H1 (cell line): ENCODE measurements around the gene ZNF24. TPM values are rescaled to one million over a fixed set of nuclear protein-coding genes. Genes with fewer than 3 reads are reported as not detected.

Experiments
- CTCF ChIA-PET: fragments of 300-600 bp; sonication (Branson Sonifier 250); formaldehyde crosslinking; loops from one replicate; lab custom pipeline; 2021; ENCODE audit not compliant: partially characterized antibody; lab: Charles Lee
- POLR2A ChIA-PET: fragments of 300-600 bp; sonication (Branson Sonifier 250); formaldehyde crosslinking; loops from one replicate; lab custom pipeline; 2021; ENCODE audit warnings: inconsistent platforms; ENCODE audit not compliant: partially characterized antibody; lab: Charles Lee
- DNase-seq, 2 experiments: peaks; one replicate each; pipeline versions ENCODE4 v3.0.0 to v3.0.0-alpha.2; 2010 to 2022; ENCODE audit warnings: low spot score in 2 of 2, low read depth in 1 of 2, mixed read lengths in 1 of 2
- FAIRE-seq: peaks from 2 replicates; lab custom pipeline; 2011; peaks lifted over from hg19 to GRCh38; lab: Jason Lieb, UNC
- H2AFZ ChIP-seq: 2 replicates; pipeline ENCODE4 v1.8.1; 2012; ENCODE audit warnings: low read length, inconsistent platforms
- H2AK5ac ChIP-seq: 2 replicates; pipeline ENCODE4 v1.6.1; 2013; ENCODE audit warnings: low read depth, low read length
- H2BK120ac ChIP-seq: replicated peaks from 2 replicates; pipeline ENCODE3; 2013; ENCODE audit warnings: low read depth, low read length, inconsistent platforms
- H2BK12ac ChIP-seq: 2 replicates; pipeline ENCODE4 v1.6.1; 2013; ENCODE audit warnings: low read depth, low read length
- H2BK15ac ChIP-seq: 2 replicates; pipeline ENCODE4 v1.6.1; 2013; ENCODE audit warnings: low read length
- H2BK20ac ChIP-seq: 2 replicates; pipeline ENCODE4 v1.6.1; 2013; ENCODE audit warnings: low read length
- H2BK5ac ChIP-seq: 2 replicates; pipeline ENCODE4 v1.6.1; 2013; ENCODE audit warnings: low read depth, low read length
- H3K14ac ChIP-seq: 2 replicates; pipeline ENCODE4 v1.6.1; 2013; ENCODE audit warnings: inconsistent platforms; ENCODE audit not compliant: insufficient read length
- H3K18ac ChIP-seq: 2 replicates; pipeline ENCODE4 v1.6.1; 2013; ENCODE audit warnings: low read length; ENCODE audit errors: extremely low read depth
- H3K23ac ChIP-seq: 2 replicates; pipeline ENCODE4 v1.6.1; 2013; ENCODE audit warnings: inconsistent platforms; ENCODE audit not compliant: insufficient read length
- H3K23me2 ChIP-seq: 2 replicates; pipeline ENCODE4 v1.6.1; 2013; ENCODE audit warnings: low read depth, low read length
- H3K27ac ChIP-seq: 2 replicates; pipeline ENCODE4 v1.6.1; 2011; ENCODE audit warnings: low read depth, low read length, inconsistent platforms
- H3K27me3 ChIP-seq, 4 experiments: replicated peaks in 1 of 4; 1 replicate in 1 of 4; 2 replicates in 3 of 4; pipeline versions ENCODE4 v1.6.1 to v1.8.1; 2011 to 2013; ENCODE audit warnings: low read length in 3 of 4, mild to moderate bottlenecking in 3 of 4, inconsistent platforms in 2 of 4, mixed read lengths in 2 of 4, moderate library complexity in 1 of 4; ENCODE audit not compliant: control insufficient read depth in 3 of 4, insufficient read depth in 3 of 4; ENCODE audit errors: extremely low read depth in 1 of 4
- H3K36me3 ChIP-seq, 4 experiments: 2 replicates each; pipeline versions ENCODE4 v1.6.1 to v1.8.1; 2011 to 2013; ENCODE audit warnings: mild to moderate bottlenecking in 4 of 4, low read length in 3 of 4, moderate library complexity in 2 of 4, control low read depth in 1 of 4, inconsistent platforms in 1 of 4; ENCODE audit not compliant: insufficient read depth in 4 of 4, control insufficient read depth in 2 of 4
- H3K4ac ChIP-seq: replicated peaks from 2 replicates; pipeline ENCODE3; 2013; ENCODE audit warnings: low read length, low read depth, mixed read lengths, inconsistent platforms; ENCODE audit not compliant: insufficient read length
- H3K4me1 ChIP-seq, 4 experiments: replicated peaks in 1 of 4; 1 replicate in 1 of 4; 2 replicates in 3 of 4; pipeline versions ENCODE4 v1.6.1 to v1.8.1; 2011 to 2013; ENCODE audit warnings: low read length in 3 of 4, inconsistent platforms in 2 of 4, mixed read lengths in 1 of 4; ENCODE audit not compliant: insufficient read depth in 4 of 4, control insufficient read depth in 3 of 4
- H3K4me2 ChIP-seq, 2 experiments: 2 replicates each; pipeline versions ENCODE4 v1.6.1 to v1.8.1; 2011 to 2013; ENCODE audit warnings: low read depth in 2 of 2, low read length in 2 of 2, control low read depth in 1 of 2, inconsistent platforms in 1 of 2, mild to moderate bottlenecking in 1 of 2; ENCODE audit not compliant: insufficient read depth in 1 of 2
- H3K4me3 ChIP-seq, 4 experiments: fragments of 200-600, 300-600 bp in 1 of 4; sonication (generic), shearing (Covaris generic), sonication (Bioruptor Twin) in 1 of 4; 2 replicates each; pipeline versions ENCODE4 v1.5.1 to v1.8.1; 2011 to 2016; ENCODE audit warnings: low read length in 4 of 4, low read depth in 3 of 4, control low read depth in 2 of 4, inconsistent platforms in 2 of 4, mild to moderate bottlenecking in 2 of 4, mixed read lengths in 1 of 4, moderate library complexity in 1 of 4; ENCODE audit not compliant: insufficient read depth in 2 of 4; ENCODE audit errors: extremely low read depth in 1 of 4
- H3K56ac ChIP-seq: replicated peaks from 2 replicates; pipeline ENCODE3; 2013; ENCODE audit warnings: low read depth, mild to moderate bottlenecking, mixed read lengths, low read length, inconsistent platforms; ENCODE audit not compliant: insufficient read length
- H3K79me1 ChIP-seq: 2 replicates; pipeline ENCODE4 v1.6.1; 2013; ENCODE audit warnings: low read depth, low read length, control low read depth
- H3K79me2 ChIP-seq, 2 experiments: 2 replicates each; pipeline versions ENCODE4 v1.6.1 to v1.8.1; 2012 to 2013; ENCODE audit warnings: low read length in 2 of 2, mild to moderate bottlenecking in 2 of 2, inconsistent platforms in 1 of 2; ENCODE audit not compliant: insufficient read depth in 2 of 2, control insufficient read depth in 1 of 2
- H3K9ac ChIP-seq, 4 experiments: replicated peaks in 1 of 4; 1 replicate in 1 of 4; 2 replicates in 3 of 4; pipeline versions ENCODE4 v1.6.1 to v1.8.1; 2011 to 2013; ENCODE audit warnings: low read depth in 3 of 4, low read length in 3 of 4, control low read depth in 2 of 4, mild to moderate bottlenecking in 2 of 4, moderate library complexity in 2 of 4, inconsistent platforms in 1 of 4; ENCODE audit errors: extremely low read depth in 1 of 4
- H3K9me3 ChIP-seq, 2 experiments: 2 replicates each; pipeline versions ENCODE4 v1.6.1 to v1.8.1; 2012 to 2013; ENCODE audit warnings: mild to moderate bottlenecking in 2 of 2, moderate library complexity in 2 of 2, control low read depth in 1 of 2, inconsistent platforms in 1 of 2, low read depth in 1 of 2, low read length in 1 of 2, mixed read lengths in 1 of 2; ENCODE audit not compliant: insufficient read depth in 2 of 2
- H4K20me1 ChIP-seq, 2 experiments: replicated peaks in 1 of 2; 2 replicates each; pipeline versions ENCODE3 to v1.8.1; 2011 to 2013; ENCODE audit warnings: inconsistent platforms in 2 of 2, low read length in 2 of 2, mild to moderate bottlenecking in 1 of 2; ENCODE audit not compliant: insufficient read depth in 2 of 2, control insufficient read depth in 1 of 2
- H4K5ac ChIP-seq: 2 replicates; pipeline ENCODE4 v1.6.1; 2013; ENCODE audit warnings: low read length, low read depth, mixed read lengths, inconsistent platforms; ENCODE audit not compliant: insufficient read length
- H4K8ac ChIP-seq: 2 replicates; pipeline ENCODE4 v1.8.0; 2013; ENCODE audit warnings: mild to moderate bottlenecking, moderate library complexity, low read length, inconsistent platforms; ENCODE audit not compliant: insufficient read depth; ENCODE audit errors: extremely low read depth
- H4K91ac ChIP-seq: replicated peaks from 2 replicates; pipeline ENCODE3; 2013; ENCODE audit warnings: low read length, mixed read lengths, inconsistent platforms; ENCODE audit not compliant: insufficient read length
- CHD2 ChIP-seq: IDR thresholded peaks from 2 replicates; pipeline ENCODE4 v1.6.1; 2012; ENCODE audit warnings: low read length, improper control_type of control experiment
- CTCF ChIP-seq, 3 experiments: IDR thresholded peaks; 1 replicate in 2 of 3; 2 replicates in 1 of 3; pipeline versions ENCODE4 v1.5.1 to v1.6.1; 2011; ENCODE audit warnings: low read length in 3 of 3, mild to moderate bottlenecking in 3 of 3, inconsistent platforms in 2 of 3, low read depth in 1 of 3, moderate library complexity in 1 of 3; ENCODE audit not compliant: insufficient read depth in 1 of 3; ENCODE audit errors: control extremely low read depth in 1 of 3
- JUND ChIP-seq: IDR thresholded peaks from 2 replicates; pipeline ENCODE4 v1.6.1; 2011; ENCODE audit warnings: mild to moderate bottlenecking, improper control_type of control experiment, low read length
- NRF1 ChIP-seq: IDR thresholded peaks from 2 replicates; pipeline ENCODE4 v1.6.1; 2011; ENCODE audit warnings: mild to moderate bottlenecking, low read depth, low read length, improper control_type of control experiment
- RFX5 ChIP-seq: IDR thresholded peaks from 2 replicates; pipeline ENCODE4 v1.6.1; 2011; ENCODE audit warnings: low read depth, low read length, improper control_type of control experiment, borderline replicate concordance
- TBP ChIP-seq: IDR thresholded peaks from 2 replicates; pipeline ENCODE4 v1.6.1; 2011; ENCODE audit warnings: low read depth, low read length, improper control_type of control experiment
- TEAD4 ChIP-seq: IDR thresholded peaks from 2 replicates; pipeline ENCODE4 v1.6.1; 2012; ENCODE audit warnings: low read depth, low read length, inconsistent platforms, mixed read lengths
- WGBS, 2 experiments: shearing (Covaris generic) in 1 of 2; methylation state at CpG; one replicate each; pipeline versions ENCODE4 v1.1.6 to v1.1.7; 2013 to 2015; ENCODE audit warnings: low lambda C conversion rate in 2 of 2, mixed read lengths in 2 of 2, inconsistent platforms in 1 of 2, low coverage in 1 of 2, missing lambda C conversion rate in 1 of 2; ENCODE audit not compliant: insufficient replicate concordance in 2 of 2, insufficient coverage in 1 of 2, insufficient read length in 1 of 2; ENCODE audit errors: extremely low coverage in 1 of 2, missing lambda C conversion rate in 1 of 2; 5-methylcytosine and 5-hydroxymethylcytosine counted together
- polyA plus RNA-seq, 7 experiments: library from polyadenylated mRNA; depleted of rRNA in 3 of 7; stranded (reverse) in 5 of 7; unstranded in 2 of 7; fragments of >200 nt in 5 of 7; fragments of 200-250 nt in 2 of 7; gene quantifications; 1 replicate in 5 of 7; 2 replicates in 1 of 7; 4 replicates in 1 of 7; pipeline versions ENCODE4 v1.2.1 to v1.2.3, GENCODE V29; 2011 to 2013; ENCODE audit warnings: missing spikeins in 2 of 7, mixed read lengths in 2 of 7
- total RNA-seq: library from RNA; stranded (reverse); fragmentation: NEBNext Ultra II Directional; extraction: Animal tissue kit (Norgen Biotek cat#: 25700); gene quantifications from 2 replicates; pipeline ENCODE4 v1.2.1, GENCODE V29; 2021

ZNF24 gene
- total and polyA plus RNA-seq, 2 of the 8 experiments (the other 6 are each of a cell fraction or from before 2014, with no cell fraction given), result 12.5 to 56.9 TPM

DNA sequence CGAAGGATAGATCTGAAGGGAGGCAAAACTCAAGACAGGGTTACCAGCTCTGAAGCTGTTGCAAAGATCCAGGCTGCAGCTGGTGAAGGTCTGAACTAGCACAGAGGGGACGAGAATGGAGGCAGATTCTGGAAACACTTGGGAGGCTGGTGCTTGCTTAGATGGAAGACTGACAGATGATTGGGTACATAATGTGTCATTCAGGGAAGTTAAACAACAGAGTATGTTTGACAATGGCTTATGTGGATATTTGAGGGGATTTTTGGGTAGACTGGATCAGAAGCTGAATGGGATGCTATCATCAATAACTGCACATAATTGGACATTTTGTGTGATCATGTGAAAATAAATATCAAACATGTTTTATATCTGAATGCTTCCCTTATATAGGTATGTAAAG lies 35.2 kb upstream of the ZNF24 start:
- TF ChIP-seq RFX5 (no peak), NRF1 (no peak), CHD2 (no peak), TBP (no peak), JUND (no peak), CTCF (IDR thresholded peaks at IDR 0.05; ENCODE audit: control extremely low read depth in 1 of 3, insufficient read depth in 1 of 3, low read depth in 1 of 3, low read length in 3 of 3) (no peak), TEAD4 (no peak)

More for the DNA sequence above, 35.2 kb upstream of the ZNF24 start:
- ChIA-PET POLR2A (interaction anchor here (1.0 kb wide), 1 partner anchor 140 kb away, joined by 3 read pairs; no protein-coding TSS in a partner anchor), CTCF (no interaction called here)
- H3K18ac ChIP-seq, result no peak overlapping the region
- peaks cover 0 to 8% (median 4%) of the 10 kb centered on the region in 4 experiments; a peak in 4 of 7 replicates for H3K27me3 ChIP-seq
- WGBS, 2 experiments, result 81% methylated on average over 2 of the region's 2 CpGs; no CpG with 5 or more reads in 1 of the 2 experiments
- H4K8ac ChIP-seq, result no peak overlapping the region
- FAIRE-seq (no peak), DNase-seq (no peak)
- H2BK12ac ChIP-seq, result no peak overlapping the region
- no peak overlapping the region for H2AFZ ChIP-seq
- no peak overlapping the region for H3K56ac ChIP-seq
- H3K9ac ChIP-seq, result no peak overlapping the region
- H2BK20ac ChIP-seq, result no peak overlapping the region
- no peaks in the 10 kb centered on the region for H3K79me1 ChIP-seq
- H3K4ac ChIP-seq, result no peak overlapping the region
- no peaks in the 10 kb centered on the region for H4K20me1 ChIP-seq
- no peak overlapping the region for H4K5ac ChIP-seq
- H3K4me2 ChIP-seq, result no peak overlapping the region
- no peaks in the 10 kb centered on the region for H3K36me3 ChIP-seq
- H2BK5ac ChIP-seq, result no peak overlapping the region
- H3K4me1 ChIP-seq, result peaks cover 0 to 3% (median 1%) of the 10 kb centered on the region in 4 experiments; a peak in 3 of 7 replicates
- peaks cover 0 to 8% of the 10 kb centered on the region in 2 experiments; a peak in 1 of 4 replicates for H3K9me3 ChIP-seq
- no peaks in the 10 kb centered on the region for H3K79me2 ChIP-seq
- no peak overlapping the region for H3K14ac ChIP-seq
- no peak overlapping the region for H4K91ac ChIP-seq
- peaks cover 5% of the 10 kb centered on the region; the same call in 1 of the 2 replicates for H3K23me2 ChIP-seq
- no peak overlapping the region for H3K27ac ChIP-seq
- no peak overlapping the region for H2AK5ac ChIP-seq
- H3K23ac ChIP-seq, result no peak overlapping the region
- no peak overlapping the region for H2BK120ac ChIP-seq
- H3K4me3 ChIP-seq, result no peak overlapping the region
- no peak overlapping the region for H2BK15ac ChIP-seq
